ENCODE measurements around the gene WNT3.

DNA sequence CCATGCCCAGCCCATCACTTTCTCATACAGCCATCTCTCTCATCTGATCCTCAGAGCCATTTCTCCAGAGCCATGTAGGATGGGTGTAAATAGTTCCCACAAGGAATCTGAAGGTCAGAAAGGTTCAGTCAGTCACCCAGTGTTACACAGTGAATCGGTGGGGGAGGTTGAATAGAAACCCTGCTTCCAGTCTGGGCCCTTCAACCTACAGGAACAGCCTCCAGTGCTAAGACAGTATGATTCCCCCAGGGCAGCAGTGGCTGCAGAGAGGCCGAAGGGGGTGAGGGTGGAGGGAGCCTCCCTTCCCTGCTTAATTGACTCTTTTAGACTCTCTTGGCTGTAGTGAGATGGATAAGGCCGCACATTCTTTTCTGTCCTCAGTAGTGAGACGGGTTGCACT is 36.5 kb upstream of the WNT3 start:
- TF ChIP-seq, protein P1, sequence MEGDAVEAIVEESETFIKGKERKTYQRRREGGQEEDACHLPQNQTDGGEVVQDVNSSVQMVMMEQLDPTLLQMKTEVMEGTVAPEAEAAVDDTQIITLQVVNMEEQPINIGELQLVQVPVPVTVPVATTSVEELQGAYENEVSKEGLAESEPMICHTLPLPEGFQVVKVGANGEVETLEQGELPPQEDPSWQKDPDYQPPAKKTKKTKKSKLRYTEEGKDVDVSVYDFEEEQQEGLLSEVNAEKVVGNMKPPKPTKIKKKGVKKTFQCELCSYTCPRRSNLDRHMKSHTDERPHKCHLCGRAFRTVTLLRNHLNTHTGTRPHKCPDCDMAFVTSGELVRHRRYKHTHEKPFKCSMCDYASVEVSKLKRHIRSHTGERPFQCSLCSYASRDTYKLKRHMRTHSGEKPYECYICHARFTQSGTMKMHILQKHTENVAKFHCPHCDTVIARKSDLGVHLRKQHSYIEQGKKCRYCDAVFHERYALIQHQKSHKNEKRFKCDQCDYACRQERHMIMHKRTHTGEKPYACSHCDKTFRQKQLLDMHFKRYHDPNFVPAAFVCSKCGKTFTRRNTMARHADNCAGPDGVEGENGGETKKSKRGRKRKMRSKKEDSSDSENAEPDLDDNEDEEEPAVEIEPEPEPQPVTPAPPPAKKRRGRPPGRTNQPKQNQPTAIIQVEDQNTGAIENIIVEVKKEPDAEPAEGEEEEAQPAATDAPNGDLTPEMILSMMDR (IDR thresholded peaks at IDR 0.05) = no peak
- no peak for TF ChIP-seq POLR2A (IDR thresholded peaks at IDR 0.05)

All from uterus (tissue), 2 donors.